ENCODE measurements around the gene ASPA.

ASPA gene

GRCh38 chr17:3547628-3548027 lies 71.8 kb downstream of the ASPA start:
- Histone ChIP-seq H3K27me3 (replicated peaks; ENCODE audit: control insufficient read depth, insufficient read depth, low read length) (no peaks in the 10 kb centered on the region), H3K36me3 (ENCODE audit: control insufficient read depth, insufficient read depth, low read length) (peaks cover 4% of the 10 kb centered on the region), H3K4me3 (replicated peaks; ENCODE audit: low read depth, low read length) (no peak overlapping the region)
- no peak for DNase-seq (ENCODE audit: extremely low read depth, insufficient read length)
- no peak for TF ChIP-seq CTCF (IDR thresholded peaks at IDR 0.05; ENCODE audit: insufficient read depth, low read length, poor library complexity, severe bottlenecking)

- peaks cover 8% of the 10 kb centered on the region for H3K36me3 ChIP-seq (ENCODE audit: control insufficient read depth, insufficient read depth, low read length)
- no peak for TF ChIP-seq CTCF (IDR thresholded peaks at IDR 0.05; ENCODE audit: insufficient read depth, low read length, poor library complexity, severe bottlenecking)
These were observed 73.9 kb downstream of the ASPA start for GRCh38 chr17:3549610-3550162.

DNA sequence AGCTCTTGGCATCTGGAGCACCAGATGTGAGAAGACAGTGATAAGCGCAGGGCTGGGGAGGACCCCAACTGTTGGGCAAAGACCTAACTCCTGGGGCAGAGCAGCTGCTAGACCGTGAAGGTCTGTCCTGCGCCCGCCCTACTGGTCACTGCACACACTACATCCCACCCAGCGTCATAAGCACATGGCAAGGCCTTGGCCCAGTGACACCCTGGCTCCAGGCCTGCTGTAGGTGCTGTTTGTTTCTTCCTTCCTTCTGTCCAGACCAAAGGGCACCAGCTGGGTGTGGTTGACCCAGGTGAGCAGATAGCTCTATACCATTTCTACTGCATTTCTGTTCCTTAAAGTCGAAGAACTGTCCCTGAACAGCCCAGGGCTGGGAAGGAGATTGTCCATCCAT lies 75.4 kb downstream of the ASPA start:
- H3K27me3 ChIP-seq (replicated peaks; ENCODE audit: control insufficient read depth, insufficient read depth, low read length) = no peaks in the 10 kb centered on the region
- DNase-seq (ENCODE audit: extremely low read depth, insufficient read length) = no peak
- peaks cover 7% of the 10 kb centered on the region for H3K36me3 ChIP-seq (ENCODE audit: control insufficient read depth, insufficient read depth, low read length)
- peak; percentile 11 for TF ChIP-seq CTCF (IDR thresholded peaks at IDR 0.05; ENCODE audit: insufficient read depth, low read length, poor library complexity, severe bottlenecking)
- no peak overlapping the region for H3K4me3 ChIP-seq (replicated peaks; ENCODE audit: low read depth, low read length)

More at GRCh38 chr17:3549610-3550162, 73.9 kb downstream of the ASPA start:
- H3K4me3 ChIP-seq (replicated peaks; ENCODE audit: low read depth, low read length) = no peak overlapping the region
- DNase-seq (ENCODE audit: extremely low read depth, insufficient read length) = no peak
- no peaks in the 10 kb centered on the region for H3K27me3 ChIP-seq (replicated peaks; ENCODE audit: control insufficient read depth, insufficient read depth, low read length)

DNA sequence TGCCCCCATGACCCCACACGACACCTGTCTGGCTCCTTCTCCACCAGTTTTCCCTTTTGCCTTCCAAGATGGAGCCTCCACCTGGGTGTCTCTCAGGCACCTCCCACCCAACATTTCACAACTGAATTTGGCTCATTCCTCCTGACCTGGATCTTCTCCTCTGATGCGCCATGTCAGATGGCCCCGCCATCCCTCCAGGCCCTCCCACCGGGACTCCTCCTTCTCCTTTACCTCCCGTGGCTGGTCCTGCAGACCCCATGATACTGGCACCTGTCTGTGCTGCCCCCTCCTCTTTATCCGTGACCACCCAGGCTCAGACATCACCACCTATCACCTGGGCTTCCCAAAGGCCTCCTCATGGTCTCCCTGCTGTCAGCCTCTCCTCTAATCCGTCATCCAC lies 77.1 kb downstream of the ASPA start:
- Histone ChIP-seq H3K4me3 (replicated peaks; ENCODE audit: low read depth, low read length) (no peak overlapping the region), H3K36me3 (ENCODE audit: control insufficient read depth, insufficient read depth, low read length) (peaks cover 7% of the 10 kb centered on the region), H3K27me3 (replicated peaks; ENCODE audit: control insufficient read depth, insufficient read depth, low read length) (no peaks in the 10 kb centered on the region)
- DNase-seq (ENCODE audit: extremely low read depth, insufficient read length) = no peak
- TF ChIP-seq CTCF (IDR thresholded peaks at IDR 0.05; ENCODE audit: insufficient read depth, low read length, poor library complexity, severe bottlenecking) = no peak
